Immature natural killer cell (primary cell): Measurements from ENCODE around the gene PKHD1. TPM values are rescaled to one million over a fixed set of nuclear protein-coding genes. Genes with fewer than 3 reads are reported as not detected.

Experiments
- DNase-seq, 3 donors: peaks; one replicate each; pipeline ENCODE4 v3.0.0; 2022; ENCODE audit warnings: mixed read lengths in 1 of 3
- H3K27ac Mint-ChIP-seq, 6 donors: one replicate each; pipeline ENCODE4 v1.8.0; 2020; ENCODE audit warnings: mixed read lengths in 6 of 6, mild to moderate bottlenecking in 5 of 6, inconsistent platforms in 4 of 6, moderate library complexity in 3 of 6
- H3K27me3 Mint-ChIP-seq, 3 donors: one replicate each; pipeline ENCODE4 v1.8.0; 2020 to 2021; ENCODE audit warnings: low read depth in 3 of 3, mild to moderate bottlenecking in 3 of 3, mixed read lengths in 3 of 3, moderate library complexity in 3 of 3, inconsistent platforms in 1 of 3
- H3K36me3 Mint-ChIP-seq, 3 donors: one replicate each; pipeline ENCODE4 v1.8.0; 2020; ENCODE audit warnings: mixed read lengths in 3 of 3, inconsistent platforms in 2 of 3, mild to moderate bottlenecking in 2 of 3
- H3K4me1 Mint-ChIP-seq, 2 donors: one replicate each; pipeline ENCODE4 v1.8.0; 2020; ENCODE audit warnings: inconsistent platforms in 2 of 2, mild to moderate bottlenecking in 2 of 2, mixed read lengths in 2 of 2, moderate library complexity in 1 of 2
- H3K4me3 Mint-ChIP-seq, 5 donors: one replicate each; pipeline ENCODE4 v1.8.0; 2020; ENCODE audit warnings: mild to moderate bottlenecking in 5 of 5, mixed read lengths in 5 of 5, inconsistent platforms in 3 of 5, moderate library complexity in 3 of 5
- H3K9me3 Mint-ChIP-seq, 6 donors: one replicate each; pipeline ENCODE4 v1.8.0; 2020; ENCODE audit warnings: mild to moderate bottlenecking in 6 of 6, mixed read lengths in 6 of 6, inconsistent platforms in 4 of 6, moderate library complexity in 3 of 6
- polyA plus RNA-seq, 3 donors: library from polyadenylated mRNA; unstranded; fragments of 300-500 nt; fragmentation: Illumina TruSeq; gene quantifications; one replicate each; pipeline ENCODE4 v1.2.3, GENCODE V29; 2021

The PKHD1 gene
- polyA plus RNA-seq, 3 donors from 2014 or later, result not detected

DNA sequence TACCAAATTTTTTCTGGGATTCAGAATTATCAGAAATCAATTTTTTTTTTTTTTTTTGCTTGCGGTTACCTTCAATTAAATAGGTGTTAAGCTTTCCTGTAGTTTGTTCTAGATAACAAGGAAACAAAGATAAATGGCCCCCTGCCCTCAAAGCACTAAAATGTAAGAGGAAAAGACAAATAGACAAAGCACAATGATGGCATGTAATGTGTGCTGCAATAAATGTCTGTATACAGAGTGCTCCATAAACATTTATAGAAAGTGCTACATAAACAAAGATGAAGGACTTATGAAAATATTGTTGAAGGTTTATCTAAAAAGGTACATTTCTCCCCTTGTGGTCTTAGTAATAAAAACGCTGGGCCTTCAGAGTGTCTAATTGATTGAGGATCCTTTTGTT lies 384.6 kb downstream of the PKHD1 start:
- no peak overlapping the region for H3K27ac Mint-ChIP-seq
- H3K9me3 Mint-ChIP-seq, result peaks cover 0 to 7% (median under 1%) of the 10 kb centered on the region in 6 donors
- no peak for DNase-seq
- no peaks in the 10 kb centered on the region for H3K4me1 Mint-ChIP-seq
- H3K4me3 Mint-ChIP-seq, result no peak overlapping the region
- peaks cover 0 to 4% (median 1%) of the 10 kb centered on the region in 3 donors for H3K27me3 Mint-ChIP-seq
- H3K36me3 Mint-ChIP-seq, result no peaks in the 10 kb centered on the region

DNA sequence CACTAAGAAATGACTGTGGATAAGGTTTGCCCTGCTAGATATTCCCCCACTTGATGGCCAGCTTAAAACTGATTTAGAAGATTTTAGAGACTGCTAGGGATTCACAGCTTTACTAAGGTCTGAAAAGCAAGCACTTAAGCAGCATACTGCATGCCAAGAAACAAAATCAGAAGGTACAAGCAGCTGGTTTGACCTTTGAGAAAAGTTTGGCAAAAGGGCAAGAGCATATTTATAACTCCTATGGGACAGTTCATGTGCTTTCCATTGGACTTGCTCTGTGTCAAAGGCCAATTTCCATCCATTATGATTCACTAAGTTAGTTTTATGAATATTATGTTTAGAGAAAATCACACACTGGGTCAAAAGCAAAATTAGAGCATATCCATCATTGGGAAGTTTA lies 402.8 kb downstream of the PKHD1 start:
- Mint-ChIP-seq H3K4me3 (no peak overlapping the region), H3K36me3 (no peaks in the 10 kb centered on the region), H3K4me1 (no peaks in the 10 kb centered on the region)

DNA sequence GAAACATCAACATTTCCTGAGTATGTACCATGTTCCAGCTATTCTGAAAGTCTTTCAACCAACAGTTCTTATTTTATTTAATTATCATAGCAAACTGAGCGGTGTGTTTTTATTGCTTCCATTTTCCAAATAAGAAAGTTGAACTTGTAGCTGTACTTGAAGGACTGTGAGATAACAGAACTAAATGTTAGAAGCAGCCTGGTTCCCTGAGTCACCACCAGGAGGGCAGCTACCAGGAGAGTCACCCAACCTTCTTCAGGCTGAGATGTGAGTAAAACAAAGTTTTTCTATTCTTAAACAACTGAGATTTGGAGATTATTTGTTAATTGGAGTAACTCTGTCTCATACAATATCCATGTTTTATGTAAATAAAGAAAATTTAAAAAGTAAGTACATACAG lies 403.4 kb downstream of the PKHD1 start:
- H3K27me3 Mint-ChIP-seq, result peaks cover 0 to 1% (median 1%) of the 10 kb centered on the region in 3 donors
- H3K36me3 Mint-ChIP-seq, result no peaks in the 10 kb centered on the region
- H3K9me3 Mint-ChIP-seq, result peaks cover 2 to 18% (median 8%) of the 10 kb centered on the region in 6 donors
- no peaks in the 10 kb centered on the region for H3K4me1 Mint-ChIP-seq
- DNase-seq, result no peak
- no peak overlapping the region for H3K4me3 Mint-ChIP-seq
- H3K27ac Mint-ChIP-seq, result no peak overlapping the region

More for the DNA sequence above, 402.8 kb downstream of the PKHD1 start:
- peaks cover 0 to 1% (median 1%) of the 10 kb centered on the region in 3 donors for H3K27me3 Mint-ChIP-seq
- DNase-seq, result no peak
- no peak overlapping the region for H3K27ac Mint-ChIP-seq
- H3K9me3 Mint-ChIP-seq, result peaks cover 2 to 18% (median 9%) of the 10 kb centered on the region in 6 donors

DNA sequence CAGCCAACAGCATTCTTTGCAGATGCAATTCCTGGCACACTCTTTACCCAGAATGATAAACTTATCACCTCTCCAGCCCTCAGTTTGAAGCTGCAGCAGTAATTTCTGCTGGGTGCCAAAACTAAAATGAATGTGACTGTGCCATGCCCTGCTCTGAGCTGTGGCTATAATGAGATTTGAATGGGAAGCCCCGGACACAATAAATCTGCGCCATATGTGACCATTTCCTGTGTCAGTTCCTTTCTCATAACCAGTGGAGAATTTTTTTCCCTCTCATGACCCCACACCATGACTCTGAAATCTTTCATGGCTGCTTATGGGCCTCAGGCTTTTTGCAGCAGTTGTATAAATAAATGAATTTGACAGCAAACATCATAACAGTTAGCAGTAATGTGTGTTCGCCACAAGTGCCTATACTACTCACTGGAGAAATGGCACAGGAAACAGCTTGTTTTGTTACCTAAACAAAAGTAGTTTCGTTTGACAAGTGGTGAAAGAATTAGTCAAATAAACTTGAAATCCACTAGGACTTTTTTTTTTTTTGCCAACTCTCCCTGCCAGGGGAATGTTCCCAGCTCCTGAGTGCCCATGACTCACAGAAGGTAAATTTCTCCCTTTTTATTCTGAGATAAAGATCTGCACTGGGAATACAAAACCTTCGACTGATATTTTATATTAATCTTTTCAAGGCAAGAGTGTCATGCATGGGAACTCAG lies 408.4 kb downstream of the PKHD1 start:
- Mint-ChIP-seq H3K4me1 (no peaks in the 10 kb centered on the region), H3K27me3 (peaks cover 0 to 4% (median 1%) of the 10 kb centered on the region in 3 donors), H3K9me3 (peaks cover 0 to 9% (median 1%) of the 10 kb centered on the region in 6 donors), H3K4me3 (no peak overlapping the region), H3K27ac (no peak overlapping the region), H3K36me3 (no peaks in the 10 kb centered on the region)
- DNase-seq, result no peak

DNA sequence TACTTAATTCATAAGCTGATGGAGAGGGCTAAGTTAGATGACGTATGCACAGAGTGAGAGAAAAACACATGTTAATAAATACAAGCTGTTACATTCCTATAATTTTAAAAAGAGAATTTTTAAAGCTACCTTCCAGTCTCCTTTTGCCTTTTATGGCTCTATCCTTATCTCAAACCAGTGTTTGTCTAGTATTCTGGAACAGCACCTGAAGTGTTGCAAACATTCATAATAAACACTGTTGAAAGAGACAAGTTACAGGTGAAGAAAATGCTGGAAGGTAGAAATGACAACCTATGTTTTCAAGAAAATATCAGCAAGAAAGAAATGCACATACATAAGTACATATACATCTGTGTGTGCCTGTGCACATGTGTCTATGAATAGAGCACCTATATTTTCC lies 409.1 kb downstream of the PKHD1 start:
- no peak for DNase-seq
- H3K36me3 Mint-ChIP-seq, result no peaks in the 10 kb centered on the region
- H3K9me3 Mint-ChIP-seq, result peaks cover 0 to 16% (median 1%) of the 10 kb centered on the region in 6 donors
- H3K4me3 Mint-ChIP-seq, result no peak overlapping the region
- no peaks in the 10 kb centered on the region for H3K4me1 Mint-ChIP-seq
- H3K27me3 Mint-ChIP-seq, result peaks cover 1 to 5% (median 2%) of the 10 kb centered on the region in 3 donors
- H3K27ac Mint-ChIP-seq, result no peak overlapping the region

DNA sequence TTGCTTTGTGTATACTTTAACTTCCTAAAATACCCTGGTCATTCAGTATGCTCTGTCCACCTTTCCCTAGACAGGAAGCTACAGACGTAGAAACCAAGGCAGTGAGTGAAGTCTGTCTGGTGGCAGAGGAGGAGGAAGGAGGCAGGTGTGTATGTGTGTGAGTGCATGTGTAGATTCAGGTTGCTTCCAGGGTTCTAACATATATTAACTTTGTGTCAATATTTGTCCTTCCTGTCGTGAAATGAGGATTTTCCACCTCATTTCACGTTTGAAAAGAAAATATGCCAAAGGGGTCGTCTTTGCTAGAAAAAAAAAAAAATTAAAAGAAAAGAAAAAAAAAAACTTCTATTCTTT lies 411.5 kb downstream of the PKHD1 start:
- peaks cover 0 to 25% (median 3%) of the 10 kb centered on the region in 6 donors for H3K9me3 Mint-ChIP-seq
- H3K4me3 Mint-ChIP-seq, result no peak overlapping the region
- no peaks in the 10 kb centered on the region for H3K36me3 Mint-ChIP-seq
- H3K27ac Mint-ChIP-seq, result no peak overlapping the region
- no peak for DNase-seq
- peaks cover 1 to 5% (median 2%) of the 10 kb centered on the region in 3 donors for H3K27me3 Mint-ChIP-seq
- H3K4me1 Mint-ChIP-seq, result no peaks in the 10 kb centered on the region

DNA sequence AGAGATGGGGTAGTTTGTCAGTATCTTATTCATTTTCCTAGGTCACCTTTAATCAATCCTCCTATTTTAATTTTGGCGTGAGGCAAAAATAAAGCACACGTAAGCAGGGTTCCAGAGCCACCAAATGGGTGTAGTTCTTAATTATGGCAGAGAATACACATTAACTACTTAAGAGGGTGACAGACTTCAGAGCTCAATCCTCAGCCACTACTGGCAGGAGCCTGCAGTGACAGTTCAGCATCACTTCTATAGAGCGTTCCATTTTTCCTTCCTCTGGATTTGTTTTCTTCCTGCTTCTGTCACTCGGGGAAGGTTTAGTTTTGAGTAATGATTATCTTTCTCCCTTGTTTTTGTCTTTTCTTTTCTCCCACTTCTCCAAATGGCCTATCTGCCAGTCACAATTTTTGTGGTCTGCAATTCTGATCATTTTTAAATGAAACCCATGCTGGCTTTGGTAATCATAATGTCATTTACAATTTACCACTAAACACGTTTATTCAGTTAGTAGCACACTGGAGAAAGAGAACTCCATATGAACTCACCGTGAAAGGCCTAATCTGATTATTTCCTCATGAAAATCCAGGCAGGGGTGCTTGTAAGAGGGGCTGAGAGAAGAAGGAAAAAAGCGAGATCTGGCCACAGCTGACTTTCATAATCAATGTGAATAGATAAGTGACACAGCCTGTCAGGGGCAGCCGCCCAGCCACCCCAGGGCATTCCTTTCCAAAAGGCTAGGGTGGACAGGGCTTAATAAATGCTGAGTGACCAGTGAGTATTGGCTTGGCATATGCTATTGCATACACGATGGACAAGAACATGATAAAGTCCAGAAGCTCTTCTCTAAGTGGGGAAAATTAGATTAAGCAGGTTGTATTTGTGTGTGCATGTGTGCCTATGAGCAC lies 412.1 kb downstream of the PKHD1 start:
- Mint-ChIP-seq H3K27ac (no peak overlapping the region), H3K36me3 (no peaks in the 10 kb centered on the region), H3K4me3 (no peak overlapping the region), H3K27me3 (peaks cover 1 to 5% (median 2%) of the 10 kb centered on the region in 3 donors), H3K4me1 (no peaks in the 10 kb centered on the region), H3K9me3 (peaks cover 0 to 25% (median 3%) of the 10 kb centered on the region in 6 donors)
- DNase-seq, result no peak

DNA sequence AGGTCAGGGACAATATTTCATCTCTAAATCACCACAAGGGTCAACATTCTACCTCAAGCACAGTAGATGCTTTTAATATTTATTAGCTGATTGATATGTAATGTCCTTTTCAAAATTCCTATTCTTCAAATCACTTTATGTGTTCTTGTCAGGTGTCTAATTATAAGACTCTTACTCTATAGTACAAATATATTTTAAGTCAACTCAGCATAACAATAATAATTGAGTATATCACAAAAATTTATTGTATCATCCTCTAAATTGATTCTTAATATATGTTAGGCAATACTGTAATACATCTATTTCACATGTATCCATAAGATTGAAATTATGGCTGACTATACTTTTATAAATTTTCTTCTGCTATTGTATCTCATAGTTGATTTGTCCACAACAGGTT lies 423.9 kb downstream of the PKHD1 start:
- no peaks in the 10 kb centered on the region for H3K4me1 Mint-ChIP-seq
- H3K27me3 Mint-ChIP-seq, result peaks cover 0 to 2% (median 0%) of the 10 kb centered on the region in 3 donors
- H3K9me3 Mint-ChIP-seq, result peaks cover 0 to 4% (median 3%) of the 10 kb centered on the region in 6 donors
- no peak overlapping the region for H3K27ac Mint-ChIP-seq
- no peaks in the 10 kb centered on the region for H3K36me3 Mint-ChIP-seq
- no peak for DNase-seq
- H3K4me3 Mint-ChIP-seq, result no peak overlapping the region

DNA sequence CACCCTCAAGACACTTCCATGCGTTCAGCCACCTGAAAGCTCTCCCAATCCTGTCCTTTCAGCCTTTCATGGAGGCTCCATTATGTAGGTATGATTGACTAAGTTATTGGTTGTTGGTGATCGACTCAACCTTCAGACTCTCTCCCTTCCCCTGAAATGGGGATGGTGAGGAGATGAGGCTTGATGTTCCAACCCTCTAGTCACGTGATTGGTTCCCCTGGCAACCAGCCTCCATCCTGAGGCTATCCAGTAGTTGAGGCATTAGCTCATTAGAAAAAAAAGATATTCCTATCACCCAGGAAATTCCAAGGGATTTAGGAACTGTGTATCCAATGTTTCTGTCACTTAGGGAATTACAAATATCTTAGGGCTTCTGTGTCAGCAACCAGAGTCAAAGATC lies 426.6 kb downstream of the PKHD1 start:
- H3K4me1 Mint-ChIP-seq, result no peaks in the 10 kb centered on the region
- H3K27ac Mint-ChIP-seq, result no peak overlapping the region
- peaks cover 0 to 2% (median 0%) of the 10 kb centered on the region in 3 donors for H3K27me3 Mint-ChIP-seq
- DNase-seq, result no peak
- no peaks in the 10 kb centered on the region for H3K36me3 Mint-ChIP-seq
- no peak overlapping the region for H3K4me3 Mint-ChIP-seq
- H3K9me3 Mint-ChIP-seq, result peaks cover 0 to 16% (median 5%) of the 10 kb centered on the region in 6 donors

DNA sequence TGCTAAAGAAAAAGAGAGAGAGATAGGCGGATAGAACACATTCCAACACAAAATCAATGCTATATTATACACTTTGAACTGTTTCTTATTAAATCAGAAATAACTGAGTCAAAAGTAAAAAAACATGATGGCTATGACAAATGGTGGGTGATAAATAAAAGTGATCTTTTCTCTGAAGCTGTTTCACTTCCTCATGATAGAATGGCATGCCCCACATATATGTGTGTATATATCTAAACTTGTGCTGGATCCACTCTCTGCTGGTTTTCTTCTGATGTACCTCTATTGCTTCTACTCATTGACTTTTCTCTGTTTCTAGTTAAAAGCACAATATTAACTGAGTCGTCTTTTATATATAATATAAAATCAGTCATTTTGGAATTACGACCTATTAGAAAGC lies 429.9 kb downstream of the PKHD1 start:
- H3K27ac Mint-ChIP-seq, result no peak overlapping the region
- no peaks in the 10 kb centered on the region for H3K4me1 Mint-ChIP-seq
- DNase-seq, result no peak
- no peak overlapping the region for H3K4me3 Mint-ChIP-seq
- H3K9me3 Mint-ChIP-seq, result peaks cover 0 to 12% (median 1%) of the 10 kb centered on the region in 6 donors
- no peaks in the 10 kb centered on the region for H3K36me3 Mint-ChIP-seq
- peaks cover 0 to 2% (median 0%) of the 10 kb centered on the region in 3 donors for H3K27me3 Mint-ChIP-seq

DNA sequence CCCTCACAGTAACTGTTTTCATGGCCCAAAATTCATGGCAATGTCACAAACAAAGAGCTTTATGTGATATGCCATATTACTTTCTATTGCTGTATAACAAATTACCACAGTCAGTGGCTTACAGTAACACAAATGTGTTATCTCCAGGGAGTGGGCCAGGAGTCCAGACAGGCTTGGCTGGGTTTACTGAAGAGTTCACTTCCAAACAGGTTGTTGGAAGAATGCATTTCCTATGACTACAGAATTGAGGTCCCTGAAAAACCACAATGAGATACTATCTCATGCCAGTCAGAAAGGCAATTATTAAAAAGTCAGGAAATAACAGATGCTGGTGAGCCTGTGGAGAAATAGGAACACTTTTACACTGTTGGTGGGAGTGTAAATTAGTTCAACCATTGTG lies 431.9 kb downstream of the PKHD1 start:
- H3K9me3 Mint-ChIP-seq, result peaks cover 0 to 12% (median 1%) of the 10 kb centered on the region in 6 donors
- no peaks in the 10 kb centered on the region for H3K27me3 Mint-ChIP-seq
- H3K36me3 Mint-ChIP-seq, result no peaks in the 10 kb centered on the region
- no peaks in the 10 kb centered on the region for H3K4me1 Mint-ChIP-seq
- no peak overlapping the region for H3K4me3 Mint-ChIP-seq
- no peak for DNase-seq
- no peak overlapping the region for H3K27ac Mint-ChIP-seq

DNA sequence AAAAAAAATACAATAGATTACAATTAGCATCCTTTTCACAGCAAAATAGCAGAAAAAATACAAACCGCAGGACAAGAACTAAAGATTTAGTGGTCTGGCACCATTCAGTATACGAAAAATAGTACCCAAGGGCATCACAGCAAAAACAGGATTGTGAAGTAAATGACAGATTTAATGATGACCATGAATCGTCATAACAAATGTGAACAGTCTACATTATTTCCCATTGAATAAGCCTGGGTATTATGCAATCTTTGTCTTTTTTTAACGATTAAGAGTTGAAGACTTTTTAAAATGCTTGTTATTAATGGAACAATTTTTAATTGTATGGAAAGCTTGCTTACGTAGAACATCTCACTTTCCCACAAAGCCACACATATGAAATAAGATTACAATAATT lies 432.8 kb downstream of the PKHD1 start:
- Mint-ChIP-seq H3K4me3 (no peak overlapping the region), H3K36me3 (no peaks in the 10 kb centered on the region), H3K27me3 (no peaks in the 10 kb centered on the region), H3K27ac (no peak overlapping the region), H3K4me1 (no peaks in the 10 kb centered on the region), H3K9me3 (peaks cover 0 to 12% (median 1%) of the 10 kb centered on the region in 6 donors)
- no peak for DNase-seq

DNA sequence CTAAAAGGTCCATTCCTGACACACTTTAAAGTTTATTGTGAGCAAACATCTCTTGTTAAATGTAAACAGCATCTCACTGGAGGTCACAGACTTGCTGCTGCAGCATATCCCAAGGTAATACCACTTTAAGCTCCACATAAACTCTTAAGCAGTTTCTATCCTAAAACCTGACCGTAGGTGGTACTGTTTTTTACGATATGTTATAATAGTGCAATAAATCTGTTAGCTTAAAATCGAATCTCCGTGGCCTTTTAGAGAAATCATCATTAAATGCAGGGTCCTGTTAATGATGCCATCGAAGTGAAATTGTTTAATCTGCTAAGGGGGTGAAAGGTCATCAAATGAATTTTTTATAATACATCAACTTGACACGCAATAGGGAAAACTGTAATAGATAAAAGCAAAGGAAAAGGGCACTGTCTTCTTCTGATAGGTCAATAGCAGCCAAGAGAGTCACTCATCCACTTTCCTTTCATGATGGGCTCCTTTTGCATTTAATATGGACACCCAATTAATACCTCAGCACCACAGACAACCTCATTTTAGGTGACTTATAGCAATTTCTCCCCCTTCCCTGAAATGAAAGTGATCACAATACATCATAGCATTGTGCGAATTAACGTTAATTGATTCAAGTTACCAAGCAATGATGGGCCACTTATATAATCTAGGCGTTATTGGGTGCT lies 436.1 kb downstream of the PKHD1 start:
- Mint-ChIP-seq H3K4me1 (no peaks in the 10 kb centered on the region), H3K27ac (no peak overlapping the region), H3K4me3 (no peak overlapping the region), H3K27me3 (no peaks in the 10 kb centered on the region), H3K36me3 (no peaks in the 10 kb centered on the region), H3K9me3 (peaks cover 3 to 6% (median 4%) of the 10 kb centered on the region in 6 donors)
- no peak for DNase-seq

DNA sequence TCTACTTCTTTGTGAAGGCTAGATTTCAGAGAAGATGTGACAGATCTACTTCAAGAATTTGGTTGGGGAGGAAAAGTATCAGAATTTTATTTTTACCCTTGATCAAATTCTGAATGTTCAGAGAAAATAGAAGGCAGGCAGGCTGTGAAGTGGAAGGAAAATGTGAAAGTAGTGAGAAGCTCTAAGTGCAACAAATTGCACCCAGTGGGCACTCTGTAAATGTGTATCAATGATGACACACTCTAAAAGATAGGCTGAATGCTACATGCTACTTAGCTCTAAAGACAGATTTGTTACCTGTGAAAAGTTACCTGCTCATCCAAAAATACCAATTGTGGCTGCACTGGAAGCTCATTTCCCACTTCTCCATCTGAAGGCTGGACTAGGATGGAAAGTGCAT lies 438.6 kb downstream of the PKHD1 start:
- peaks cover 0 to 6% (median 2%) of the 10 kb centered on the region in 6 donors for H3K9me3 Mint-ChIP-seq
- no peak overlapping the region for H3K4me3 Mint-ChIP-seq
- DNase-seq, result no peak
- H3K27ac Mint-ChIP-seq, result no peak overlapping the region
- no peaks in the 10 kb centered on the region for H3K27me3 Mint-ChIP-seq
- H3K4me1 Mint-ChIP-seq, result no peaks in the 10 kb centered on the region
- H3K36me3 Mint-ChIP-seq, result no peaks in the 10 kb centered on the region
